Ishikawa (cell line): ENCODE results near the gene ZNF8.

ENCODE experiments used
- CEBPB ChIP-seq: IDR thresholded peaks from 2 replicates; pipeline ENCODE4 v1.6.1; 2012
- CREB1 ChIP-seq: IDR thresholded peaks from 2 replicates; pipeline ENCODE4 v1.6.1; 2012; ENCODE audit warnings: low read depth
- EGR1 ChIP-seq: IDR thresholded peaks from 2 replicates; pipeline ENCODE4 v1.6.1; 2012
- EP300 ChIP-seq: IDR thresholded peaks from 2 replicates; pipeline ENCODE4 v1.6.1; 2012; ENCODE audit warnings: borderline replicate concordance
- FOXM1 ChIP-seq: IDR thresholded peaks from 2 replicates; pipeline ENCODE4 v1.6.1; 2012; ENCODE audit warnings: low read depth, borderline replicate concordance
- NFIC ChIP-seq: IDR thresholded peaks from 2 replicates; pipeline ENCODE4 v1.6.1; 2012
- RAD21 ChIP-seq: IDR thresholded peaks from 2 replicates; pipeline ENCODE4 v1.6.1; 2012; ENCODE audit warnings: low read depth
- REST ChIP-seq: IDR thresholded peaks from 2 replicates; pipeline ENCODE4 v1.6.1; 2012; ENCODE audit warnings: low read depth, mild to moderate bottlenecking
- TAF1 ChIP-seq: IDR thresholded peaks from 2 replicates; pipeline ENCODE4 v1.6.1; 2012; ENCODE audit warnings: low read depth, mild to moderate bottlenecking
- TCF12 ChIP-seq: IDR thresholded peaks from 2 replicates; pipeline ENCODE4 v1.6.1; 2012; ENCODE audit warnings: low read depth
- TEAD4 ChIP-seq: IDR thresholded peaks from 2 replicates; pipeline ENCODE4 v1.6.1; 2012
- YY1 ChIP-seq: IDR thresholded peaks from 2 replicates; pipeline ENCODE4 v1.6.1; 2012; ENCODE audit warnings: low read depth
- ZBTB7A ChIP-seq: IDR thresholded peaks from 2 replicates; pipeline ENCODE4 v1.6.1; 2012; ENCODE audit warnings: low read depth
- TF ChIP-seq, protein P1 (sequence below): IDR thresholded peaks from 2 replicates; pipeline ENCODE4 v1.6.1; 2012
- TF ChIP-seq, protein P2 (sequence below): IDR thresholded peaks from 2 replicates; pipeline ENCODE4 v1.6.1; 2012

The ZNF8 gene

DNA sequence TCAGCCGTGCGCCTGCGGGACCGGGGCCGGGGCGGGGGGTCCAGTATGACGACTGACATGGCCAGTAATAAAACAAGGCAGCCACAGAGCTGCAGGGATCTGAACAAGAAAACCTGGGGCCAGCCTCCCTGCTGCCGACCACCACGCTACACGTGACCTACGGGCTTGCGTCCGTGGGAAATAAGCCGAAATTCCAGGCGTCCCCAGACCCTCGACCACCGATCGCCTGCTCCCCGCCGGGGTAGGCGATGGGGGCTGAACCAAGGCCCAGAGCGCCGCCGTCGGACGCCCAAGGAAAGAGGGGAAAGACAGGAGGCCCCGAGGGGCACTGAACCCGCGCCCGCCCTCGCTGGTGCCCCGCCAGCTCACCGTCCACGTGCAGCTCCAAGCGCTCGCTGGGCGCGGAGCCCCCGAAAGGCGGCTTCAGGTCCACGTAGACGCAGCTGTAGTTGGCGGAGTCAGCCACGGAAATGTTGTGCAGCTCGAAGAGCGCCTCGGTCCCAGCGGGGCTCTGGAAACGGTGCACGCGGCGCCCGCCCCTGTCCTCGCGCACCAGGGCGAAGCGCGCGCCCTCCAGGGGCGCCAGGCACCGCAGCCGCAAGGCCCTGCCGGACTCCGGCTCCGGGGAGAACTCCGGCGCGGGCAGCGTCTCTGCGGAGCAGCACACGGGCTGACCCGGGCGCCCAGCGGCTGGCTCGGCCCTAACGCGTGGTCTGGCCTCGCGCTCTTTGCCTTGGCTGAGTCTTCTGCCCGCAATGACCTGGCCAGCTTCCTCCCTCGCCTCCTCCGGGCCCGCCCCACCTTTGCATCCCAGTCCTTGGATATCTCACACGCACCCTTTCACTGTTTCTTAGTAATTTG is 71.5 kb downstream of the ZNF8 start:
- TF ChIP-seq ZBTB7A = no peak
- TF ChIP-seq REST = no peak
- no peak for TF ChIP-seq CREB1
- no peak for TF ChIP-seq TCF12

DNA sequence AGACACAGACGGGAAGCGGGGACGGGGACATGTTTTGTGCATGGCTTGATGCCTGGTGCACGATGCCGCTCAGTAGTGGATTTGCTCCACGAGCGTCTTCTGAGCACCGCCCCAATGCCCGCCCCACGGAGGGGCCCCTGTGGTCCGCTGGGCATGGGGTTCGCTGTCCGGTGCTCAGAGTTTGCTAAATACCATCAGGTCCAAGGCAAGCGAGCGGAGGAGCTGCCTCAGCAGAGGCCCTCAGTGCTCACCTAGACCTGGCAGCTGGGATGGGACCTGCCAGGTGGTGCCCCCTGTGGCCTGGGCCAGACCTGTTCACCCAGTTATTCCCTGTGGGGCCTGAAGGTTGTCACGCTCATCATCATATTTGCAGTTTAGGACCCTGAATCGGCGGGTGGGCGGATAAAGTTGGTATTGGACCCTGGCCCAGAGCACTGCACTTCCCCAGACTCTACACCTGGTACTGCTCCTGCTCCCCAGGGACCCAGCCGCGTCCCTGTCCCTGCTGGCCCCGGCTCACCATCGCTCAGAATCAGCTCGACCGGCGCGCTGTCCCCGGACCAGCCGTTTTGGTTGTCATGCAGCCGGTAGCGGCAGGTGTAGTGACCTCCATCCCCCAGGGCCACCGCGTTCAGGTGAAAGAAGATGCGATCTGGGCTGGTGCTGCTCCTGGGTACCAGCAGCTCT is 72.3 kb downstream of the ZNF8 start:
- TF ChIP-seq TCF12 = no peak
- no peak for TF ChIP-seq FOXM1
- no peak for TF ChIP-seq NFIC
- no peak for TF ChIP-seq YY1
- TF ChIP-seq REST = no peak
- TF ChIP-seq CEBPB = no peak
- no peak for TF ChIP-seq ZBTB7A
- TF ChIP-seq EP300 = no peak
- TF ChIP-seq TAF1 = no peak
- TF ChIP-seq CREB1 = no peak
- TF ChIP-seq, protein P1, sequence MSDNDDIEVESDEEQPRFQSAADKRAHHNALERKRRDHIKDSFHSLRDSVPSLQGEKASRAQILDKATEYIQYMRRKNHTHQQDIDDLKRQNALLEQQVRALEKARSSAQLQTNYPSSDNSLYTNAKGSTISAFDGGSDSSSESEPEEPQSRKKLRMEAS = no peak
- no peak for TF ChIP-seq RAD21
- TF ChIP-seq, protein P2, sequence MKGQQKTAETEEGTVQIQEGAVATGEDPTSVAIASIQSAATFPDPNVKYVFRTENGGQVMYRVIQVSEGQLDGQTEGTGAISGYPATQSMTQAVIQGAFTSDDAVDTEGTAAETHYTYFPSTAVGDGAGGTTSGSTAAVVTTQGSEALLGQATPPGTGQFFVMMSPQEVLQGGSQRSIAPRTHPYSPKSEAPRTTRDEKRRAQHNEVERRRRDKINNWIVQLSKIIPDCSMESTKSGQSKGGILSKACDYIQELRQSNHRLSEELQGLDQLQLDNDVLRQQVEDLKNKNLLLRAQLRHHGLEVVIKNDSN = no peak
- TF ChIP-seq EGR1 = no peak
- no peak for TF ChIP-seq TEAD4

DNA sequence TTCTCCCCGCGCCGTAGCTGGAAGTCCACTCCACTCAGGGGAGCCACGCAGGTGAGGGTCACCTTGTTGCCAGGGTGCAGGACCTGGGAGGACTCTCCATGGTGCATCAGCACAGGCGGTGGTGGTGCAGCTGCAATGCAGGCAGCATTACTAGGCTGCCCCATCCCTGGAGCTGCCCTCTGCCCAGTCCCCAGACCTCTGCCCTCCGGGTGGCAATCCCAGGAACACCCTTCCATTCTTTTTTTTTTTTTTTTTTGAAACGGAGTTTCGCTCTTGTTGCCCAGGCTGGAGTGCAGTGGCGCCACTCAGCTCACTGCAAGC is 72.8 kb downstream of the ZNF8 start:
- TF ChIP-seq EGR1 = no peak
- TF ChIP-seq TEAD4 = no peak
- no peak for TF ChIP-seq EP300
- no peak for TF ChIP-seq NFIC
- TF ChIP-seq REST = no peak
- no peak for TF ChIP-seq TCF12
- no peak for TF ChIP-seq FOXM1
- TF ChIP-seq, protein P1 = no peak
- no peak for TF ChIP-seq CREB1
- TF ChIP-seq, protein P2 = no peak
- no peak for TF ChIP-seq CEBPB
- TF ChIP-seq TAF1 = no peak
- TF ChIP-seq YY1 = no peak

GRCh38 chr19:58351990-58352755 is 73.4 kb downstream of the ZNF8 start:
- no peak for TF ChIP-seq FOXM1
- TF ChIP-seq CREB1 = no peak
- TF ChIP-seq TEAD4 = no peak
- no peak for TF ChIP-seq EGR1
- no peak for TF ChIP-seq NFIC
- TF ChIP-seq TAF1 = no peak
- TF ChIP-seq EP300 = no peak
- TF ChIP-seq ZBTB7A = no peak
- no peak for TF ChIP-seq CEBPB
- no peak for TF ChIP-seq TCF12
- no peak for TF ChIP-seq REST
- TF ChIP-seq, protein P1 = no peak
- no peak for TF ChIP-seq RAD21
- no peak for TF ChIP-seq YY1
